Epithelial cell of esophagus (primary cell): ENCODE data around the gene GNG13.
A peak's percentile ranks its signal among the peaks of the same experiment; 100 is the strongest.

Experiments used
- DNase-seq: peaks from one replicate; pipeline ENCODE4 v3.0.0; 2010; ENCODE audit warnings: low read depth
- H3K4me3 ChIP-seq: 2 replicates; pipeline ENCODE4 v1.5.1; 2011; ENCODE audit warnings: mild to moderate bottlenecking, low read length, control low read depth
- CTCF ChIP-seq: IDR thresholded peaks from 2 replicates; pipeline ENCODE4 v1.5.1; 2011; ENCODE audit warnings: low read depth, mild to moderate bottlenecking, low read length, control low read depth, inconsistent platforms; ENCODE audit not compliant: insufficient read depth; ENCODE audit errors: missing control alignments

Gene GNG13

GRCh38 chr16:764184-764750, 36.3 kb downstream of the GNG13 start:
- DNase-seq, result no peak
- H3K4me3 ChIP-seq, result no peak overlapping the region
- TF ChIP-seq CTCF, result no peak

DNA sequence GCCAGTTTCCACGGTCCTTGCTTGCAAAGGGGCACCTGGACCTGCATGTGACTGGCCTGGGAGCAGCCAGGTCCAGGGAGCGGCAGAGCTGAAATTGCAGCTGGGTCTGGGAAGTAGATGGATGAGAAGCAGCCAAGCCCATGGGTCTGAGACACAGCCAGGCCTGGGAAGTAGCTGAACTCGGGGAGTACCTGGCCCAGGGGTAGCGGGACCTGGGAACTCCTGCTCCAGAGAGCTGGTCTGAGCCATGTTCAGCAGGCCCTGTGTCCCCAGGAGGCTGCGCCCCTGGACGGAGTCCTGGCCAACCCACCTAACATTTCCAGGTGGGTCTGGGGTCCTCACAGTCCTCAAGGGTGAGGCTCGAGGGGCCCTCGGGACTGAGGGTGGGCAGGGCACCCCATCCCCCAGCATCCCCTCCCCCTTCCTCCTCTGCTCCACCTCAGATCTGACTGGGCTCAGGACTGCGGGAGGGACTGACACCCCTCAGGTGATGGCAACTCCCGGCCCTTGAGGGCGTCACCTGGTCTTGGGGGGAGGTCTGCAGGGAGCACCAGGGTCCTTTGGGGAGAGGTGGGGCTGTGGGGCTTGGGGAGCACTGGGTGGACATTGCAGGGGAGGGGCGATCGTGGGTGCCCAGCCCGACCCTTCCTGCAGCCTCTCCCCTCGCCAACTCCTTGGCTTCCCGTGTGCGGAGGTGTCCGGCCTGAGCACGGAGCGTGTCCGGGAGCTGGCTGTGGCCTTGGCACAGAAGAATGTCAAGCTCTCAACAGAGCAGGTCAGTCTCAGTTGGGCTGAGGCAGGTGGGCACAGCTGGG, 37.0 kb downstream of the GNG13 start:
- H3K4me3 ChIP-seq, result no peak overlapping the region
- DNase-seq, result no peak
- no peak for TF ChIP-seq CTCF

DNA sequence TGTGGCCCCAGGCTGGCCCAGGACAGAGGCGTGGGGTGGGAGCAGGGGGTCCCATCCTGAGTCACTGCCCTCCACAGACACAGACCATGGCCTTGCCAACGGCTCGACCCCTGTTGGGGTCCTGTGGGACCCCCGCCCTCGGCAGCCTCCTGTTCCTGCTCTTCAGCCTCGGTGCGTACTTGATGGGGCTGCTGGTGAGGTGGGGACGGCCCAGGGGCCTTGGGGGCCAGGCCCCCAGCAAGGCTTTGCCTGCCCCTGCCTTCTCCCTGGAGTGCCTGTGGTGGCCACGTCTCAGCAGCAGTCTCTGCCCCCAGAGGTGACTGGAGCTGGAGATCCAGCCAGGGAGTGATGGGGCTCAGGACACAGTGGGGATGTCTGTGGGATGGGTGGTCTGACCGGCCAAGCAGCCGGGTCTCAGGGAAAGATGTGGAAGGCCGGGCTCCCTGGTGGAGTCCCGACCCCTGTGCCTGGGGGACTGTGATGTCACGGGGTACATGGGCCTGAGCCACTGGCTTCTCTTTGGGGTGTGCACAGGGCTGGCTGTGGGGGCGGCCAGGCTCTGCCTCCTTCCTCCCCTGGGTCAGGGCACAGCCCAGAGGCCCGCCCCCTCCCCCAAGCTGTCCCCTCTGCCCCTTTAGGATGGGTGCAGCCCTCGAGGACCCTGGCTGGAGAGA, 37.8 kb downstream of the GNG13 start:
- DNase-seq, result no peak
- no peak overlapping the region for H3K4me3 ChIP-seq
- no peak for TF ChIP-seq CTCF

- H3K4me3 ChIP-seq, result no peak overlapping the region
- TF ChIP-seq CTCF, result no peak
- DNase-seq, result no peak
Observed at GRCh38 chr16:761625-762513, 38.7 kb downstream of the GNG13 start.

DNA sequence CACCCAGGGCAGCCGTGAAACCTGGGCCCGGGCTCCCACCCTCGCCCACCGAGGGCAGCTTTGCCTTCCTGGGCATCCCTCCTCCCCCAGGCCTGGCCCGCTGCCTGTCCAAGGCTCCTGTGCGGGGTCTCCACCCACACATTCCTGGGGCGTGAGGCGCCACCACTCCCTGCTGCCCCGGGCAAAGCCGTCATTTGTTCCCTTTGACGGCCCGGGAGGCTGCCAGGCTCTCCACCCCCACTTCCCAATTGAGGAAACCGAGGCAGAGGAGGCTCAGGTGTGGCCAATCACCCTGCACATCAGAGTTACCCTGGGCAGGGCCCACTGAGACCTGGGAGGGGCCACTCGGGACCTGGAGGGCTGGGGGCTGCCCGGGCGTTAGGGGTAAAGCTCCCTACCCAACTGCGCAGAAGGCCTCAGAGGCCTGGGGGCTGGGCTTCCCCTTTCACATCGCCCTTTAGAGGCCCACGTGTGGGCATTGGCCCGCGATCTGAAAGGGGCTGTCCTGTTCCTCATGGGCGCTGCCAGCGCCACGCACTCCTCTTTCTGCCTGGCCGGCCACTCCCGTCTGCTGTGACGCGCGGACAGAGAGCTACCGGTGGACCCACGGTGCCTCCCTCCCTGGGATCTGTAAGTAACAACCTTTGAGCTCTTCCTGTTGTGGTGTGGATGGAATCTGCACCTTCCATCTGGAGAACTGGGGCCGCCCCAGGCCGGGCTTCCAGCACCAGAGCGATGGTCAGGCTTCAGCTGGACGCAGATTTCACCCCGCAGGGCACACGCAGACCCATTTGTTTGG, 39.8 kb downstream of the GNG13 start, which contains the start of gene MSLN:
Gene MSLN, plus strand, starts transcription at position 190 of the 799 bp plus-strand sequence. CDS start 1,947 bp downstream, outside the sequence.
- no peak within 1 kb of the TSS for H3K4me3 ChIP-seq
- DNase-seq, result peak; percentile 76
- TF ChIP-seq CTCF, result no peak

DNA sequence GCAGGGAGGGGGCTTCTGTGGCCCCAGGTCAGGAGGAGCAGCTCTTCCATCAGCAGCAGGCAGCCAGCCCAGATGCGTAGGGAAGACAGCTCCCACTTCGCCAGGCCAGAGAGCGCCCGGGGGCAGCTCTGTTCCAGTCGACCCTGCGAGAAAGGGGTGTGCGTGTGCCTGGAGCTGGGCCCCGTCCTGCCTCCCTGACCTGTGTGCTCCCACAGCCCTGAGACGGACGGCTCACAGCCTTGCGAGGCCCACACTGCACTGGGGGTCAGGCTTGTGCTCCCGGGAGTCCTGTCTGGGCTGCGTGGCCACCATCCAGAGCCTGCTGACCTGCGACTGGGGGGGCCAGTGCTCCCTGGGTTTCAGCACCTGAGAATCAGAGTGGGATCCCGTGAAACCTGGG, 40.5 kb downstream of the GNG13 start:
- TF ChIP-seq CTCF, result no peak
- no peak for DNase-seq
- no peak overlapping the region for H3K4me3 ChIP-seq
